SW480 (cell line): ENCODE data around the gene DGCR2.

Experiments
- DNase-seq: peaks from one replicate; pipeline ENCODE4 v3.0.0-alpha.2; 2016; ENCODE audit warnings: low spot score

The DGCR2 gene

GRCh38 chr22:19146215-19146968, 24.2 kb upstream of the DGCR2 start:
- DNase-seq = no peak

- DNase-seq = no peak
Observed at GRCh38 chr22:19143967-19144400, 21.8 kb upstream of the DGCR2 start.

GRCh38 chr22:19143212-19143611, 21.0 kb upstream of the DGCR2 start:
- DNase-seq = no peak

- no peak for DNase-seq
Observed at GRCh38 chr22:19142394-19142793, 20.2 kb upstream of the DGCR2 start.

GRCh38 chr22:19139974-19140373, 17.8 kb upstream of the DGCR2 start:
- DNase-seq = no peak

GRCh38 chr22:19139001-19139356, 16.8 kb upstream of the DGCR2 start:
- no peak for DNase-seq

- no peak for DNase-seq
Observed at GRCh38 chr22:19138217-19139000, 16.2 kb upstream of the DGCR2 start.

- DNase-seq = no peak
Observed at GRCh38 chr22:19137384-19138216, 15.4 kb upstream of the DGCR2 start.

GRCh38 chr22:19136915-19137314, 14.7 kb upstream of the DGCR2 start:
- no peak for DNase-seq

- DNase-seq = no peak
Observed at GRCh38 chr22:19134874-19135273, 12.7 kb upstream of the DGCR2 start.

GRCh38 chr22:19134176-19134831, 12.1 kb upstream of the DGCR2 start:
- DNase-seq = no peak

GRCh38 chr22:19133561-19133960, 11.3 kb upstream of the DGCR2 start:
- no peak for DNase-seq

GRCh38 chr22:19132693-19133400, 10.6 kb upstream of the DGCR2 start:
- no peak for DNase-seq

GRCh38 chr22:19132153-19132552, 9.9 kb upstream of the DGCR2 start:
- no peak for DNase-seq

GRCh38 chr22:19131685-19132015, 9.4 kb upstream of the DGCR2 start:
- DNase-seq = no peak

GRCh38 chr22:19130959-19131684, 8.9 kb upstream of the DGCR2 start, which contains the start of gene TSSK2:
Gene TSSK2, plus strand, starts transcription at chr22:19131308. Its CDS starts 92 bp downstream, at chr22:19131400.
- DNase-seq = no peak

- no peak for DNase-seq
Observed at GRCh38 chr22:19129871-19130270, 7.7 kb upstream of the DGCR2 start.

GRCh38 chr22:19128946-19129727, 6.9 kb upstream of the DGCR2 start:
- no peak for DNase-seq

GRCh38 chr22:19128009-19128401, 5.8 kb upstream of the DGCR2 start:
- no peak for DNase-seq
